BE2C (cell line): ENCODE data around the gene ARHGAP6.

Experiments used
- DNase-seq: peaks from one replicate; pipeline ENCODE4 v3.0.0-alpha.2; 2020
- H3K27me3 ChIP-seq: fragments of 250-450 bp; sonication (Bioruptor Pico); 2 replicates; pipeline ENCODE4 v1.5.1; 2020; ENCODE audit warnings: mild to moderate bottlenecking
- H3K36me3 ChIP-seq: fragments of 250-450 bp; sonication (Bioruptor Pico); 2 replicates; pipeline ENCODE4 v1.5.1; 2020; ENCODE audit warnings: mild to moderate bottlenecking
- H3K4me1 ChIP-seq: fragments of 250-450 bp; sonication (Bioruptor Pico); 2 replicates; pipeline ENCODE4 v1.5.1; 2020
- H3K4me3 ChIP-seq: 2 replicates; pipeline ENCODE4 v1.5.1; 2011; ENCODE audit warnings: low read depth, low read length
- H3K9me3 ChIP-seq: fragments of 250-450 bp; sonication (Bioruptor Pico); 2 replicates; pipeline ENCODE4 v1.5.1; 2020
- TF ChIP-seq, protein P1 (sequence below): IDR thresholded peaks from 2 replicates; pipeline ENCODE4 v1.5.1; 2012; ENCODE audit warnings: mild to moderate bottlenecking, low read depth, low read length

ARHGAP6 gene

DNA sequence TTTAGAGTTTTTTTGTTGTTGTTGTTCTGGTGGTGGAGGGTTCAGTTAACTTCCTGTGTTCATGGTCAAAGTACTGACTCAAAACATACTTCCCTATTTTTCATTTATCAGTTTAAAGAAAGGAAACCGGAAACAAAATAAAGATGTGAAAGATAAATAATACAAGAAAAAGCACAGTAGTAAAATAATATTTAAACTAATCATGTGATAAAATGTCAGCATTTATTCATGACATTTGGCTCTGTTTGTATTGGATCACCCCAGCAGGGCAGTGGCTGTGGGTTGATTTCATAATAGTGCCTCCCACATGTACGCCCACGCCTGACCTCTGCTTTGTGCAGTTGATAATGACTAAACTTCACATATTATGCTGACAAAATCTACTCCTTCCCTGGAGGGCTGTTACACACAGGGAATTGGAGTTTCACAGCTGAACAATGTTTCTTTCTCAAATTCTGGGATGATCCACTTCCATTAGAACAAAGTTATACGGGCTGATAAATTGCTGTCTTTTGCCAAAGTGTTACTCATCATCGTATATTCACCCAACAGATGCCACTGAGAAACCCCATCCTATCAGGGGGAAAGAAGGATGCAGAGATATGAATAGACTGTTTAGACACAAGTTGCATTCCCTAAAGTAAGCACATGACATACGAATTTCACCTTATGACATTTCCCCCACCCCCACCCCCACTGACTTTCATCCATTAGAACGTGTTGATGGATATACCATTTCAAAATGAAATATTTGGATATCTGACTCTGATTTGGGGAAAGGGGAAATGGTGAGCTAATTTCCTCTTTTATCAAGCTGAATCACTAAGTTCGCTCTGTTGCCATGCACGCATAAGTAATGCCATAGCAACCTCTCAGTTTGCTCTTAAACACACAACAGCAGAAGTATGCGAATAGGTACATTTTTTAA lies 324.2 kb downstream of the ARHGAP6 start:
- TF ChIP-seq, protein P1, sequence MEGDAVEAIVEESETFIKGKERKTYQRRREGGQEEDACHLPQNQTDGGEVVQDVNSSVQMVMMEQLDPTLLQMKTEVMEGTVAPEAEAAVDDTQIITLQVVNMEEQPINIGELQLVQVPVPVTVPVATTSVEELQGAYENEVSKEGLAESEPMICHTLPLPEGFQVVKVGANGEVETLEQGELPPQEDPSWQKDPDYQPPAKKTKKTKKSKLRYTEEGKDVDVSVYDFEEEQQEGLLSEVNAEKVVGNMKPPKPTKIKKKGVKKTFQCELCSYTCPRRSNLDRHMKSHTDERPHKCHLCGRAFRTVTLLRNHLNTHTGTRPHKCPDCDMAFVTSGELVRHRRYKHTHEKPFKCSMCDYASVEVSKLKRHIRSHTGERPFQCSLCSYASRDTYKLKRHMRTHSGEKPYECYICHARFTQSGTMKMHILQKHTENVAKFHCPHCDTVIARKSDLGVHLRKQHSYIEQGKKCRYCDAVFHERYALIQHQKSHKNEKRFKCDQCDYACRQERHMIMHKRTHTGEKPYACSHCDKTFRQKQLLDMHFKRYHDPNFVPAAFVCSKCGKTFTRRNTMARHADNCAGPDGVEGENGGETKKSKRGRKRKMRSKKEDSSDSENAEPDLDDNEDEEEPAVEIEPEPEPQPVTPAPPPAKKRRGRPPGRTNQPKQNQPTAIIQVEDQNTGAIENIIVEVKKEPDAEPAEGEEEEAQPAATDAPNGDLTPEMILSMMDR: no peak
- H3K4me1 ChIP-seq: no peaks in the 10 kb centered on the region
- H3K9me3 ChIP-seq: no peaks in the 10 kb centered on the region
- no peaks in the 10 kb centered on the region for H3K27me3 ChIP-seq
- no peaks in the 10 kb centered on the region for H3K36me3 ChIP-seq
- H3K4me3 ChIP-seq: no peak overlapping the region
- no peak for DNase-seq

DNA sequence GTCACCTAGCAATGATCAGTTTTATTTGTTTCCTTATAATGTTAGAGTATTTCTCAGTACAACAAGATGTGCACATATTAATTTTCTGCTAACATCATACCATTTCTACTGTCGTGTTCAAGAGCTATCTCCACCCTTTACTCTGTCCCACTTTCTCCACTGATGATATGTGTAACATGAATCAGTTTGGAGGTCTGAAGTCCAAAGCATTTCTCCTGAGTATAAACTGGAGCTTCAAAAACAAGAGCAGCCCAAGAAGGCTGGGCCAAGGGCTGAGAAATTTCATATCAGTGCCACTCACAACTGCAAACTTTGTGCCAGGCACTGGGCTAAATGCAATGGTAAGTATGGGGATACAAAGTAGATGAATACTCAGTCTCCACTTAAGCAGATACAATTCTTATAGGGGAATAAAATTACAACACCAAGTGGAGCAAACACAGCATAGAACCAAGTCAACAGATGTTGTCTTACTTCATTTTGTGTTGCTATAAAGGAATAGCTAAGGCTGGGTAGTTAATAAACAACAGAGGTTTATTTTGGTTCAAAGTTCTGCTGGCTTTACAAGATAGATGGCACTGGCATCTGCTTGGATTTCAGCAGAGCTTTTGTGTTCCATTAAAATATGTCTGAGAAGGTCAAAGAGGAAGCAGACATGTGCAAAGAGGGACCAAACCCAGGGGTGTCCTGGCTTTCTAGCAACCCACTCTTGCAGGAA lies 328.3 kb downstream of the ARHGAP6 start:
- H3K9me3 ChIP-seq: no peaks in the 10 kb centered on the region
- TF ChIP-seq, protein P1: no peak
- no peaks in the 10 kb centered on the region for H3K36me3 ChIP-seq
- no peaks in the 10 kb centered on the region for H3K27me3 ChIP-seq
- H3K4me3 ChIP-seq: no peak overlapping the region
- H3K4me1 ChIP-seq: no peaks in the 10 kb centered on the region
- no peak for DNase-seq

DNA sequence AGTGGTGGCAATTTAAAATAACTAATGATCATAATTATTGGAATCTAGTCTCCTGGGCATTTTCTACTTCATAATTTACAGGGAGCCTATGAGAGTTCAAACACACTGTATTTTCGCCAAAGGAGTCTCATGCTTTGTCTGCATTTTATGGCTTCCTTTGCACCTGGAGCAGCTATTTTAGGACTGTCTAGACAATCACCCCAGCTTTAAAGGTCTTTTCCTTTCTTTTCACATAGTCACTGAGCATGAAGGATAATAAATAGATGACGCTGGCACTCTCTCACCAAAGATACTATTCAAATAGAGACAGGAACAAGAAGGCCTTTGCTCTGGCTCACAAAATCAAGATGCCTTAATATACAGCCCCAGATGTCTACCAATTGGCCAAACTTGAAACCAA lies 329.5 kb downstream of the ARHGAP6 start:
- TF ChIP-seq, protein P1: no peak
- Histone ChIP-seq H3K36me3 (no peaks in the 10 kb centered on the region), H3K27me3 (no peaks in the 10 kb centered on the region), H3K9me3 (no peaks in the 10 kb centered on the region), H3K4me1 (no peaks in the 10 kb centered on the region), H3K4me3 (no peak overlapping the region)
- DNase-seq: no peak

DNA sequence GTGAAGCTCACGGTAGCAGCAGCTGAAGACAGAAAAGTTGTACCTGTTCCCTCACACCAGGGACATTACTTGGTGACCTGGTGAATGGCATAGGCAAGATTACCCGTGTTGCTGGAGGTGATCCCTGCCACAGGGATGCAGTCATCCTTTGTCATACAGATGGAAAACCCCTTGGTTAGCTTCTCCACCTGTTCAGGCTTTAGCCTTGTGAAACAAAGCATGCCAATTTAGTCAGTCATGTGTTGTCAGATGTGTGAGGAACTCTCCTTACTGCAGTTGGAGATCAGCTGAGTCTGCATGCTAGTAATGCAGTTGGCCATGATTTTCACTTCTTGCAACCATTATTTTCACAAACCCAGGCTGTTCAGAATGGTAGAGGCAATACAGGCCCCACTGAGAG lies 331.6 kb downstream of the ARHGAP6 start:
- H3K4me3 ChIP-seq: no peak overlapping the region
- H3K9me3 ChIP-seq: no peaks in the 10 kb centered on the region
- DNase-seq: no peak
- H3K4me1 ChIP-seq: no peaks in the 10 kb centered on the region
- no peaks in the 10 kb centered on the region for H3K27me3 ChIP-seq
- no peaks in the 10 kb centered on the region for H3K36me3 ChIP-seq
- TF ChIP-seq, protein P1: no peak

DNA sequence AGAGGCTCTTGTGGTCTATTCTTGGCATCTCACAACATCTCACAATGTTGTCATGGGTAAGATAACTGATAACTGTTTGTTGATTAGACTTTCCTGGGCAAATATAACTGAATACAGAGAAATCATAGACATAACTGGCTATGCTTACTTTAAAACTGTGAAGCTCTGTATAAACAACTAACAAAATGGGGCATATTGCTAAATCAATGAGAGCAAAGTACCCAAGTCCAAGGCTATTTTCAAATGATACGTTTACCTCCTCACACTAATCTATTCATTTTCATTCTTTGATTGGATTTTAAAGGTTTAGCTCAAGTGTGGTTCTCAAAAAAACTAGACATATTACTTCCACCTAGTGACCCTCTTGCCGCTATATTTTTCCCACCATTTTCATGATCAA lies 333.9 kb downstream of the ARHGAP6 start:
- no peaks in the 10 kb centered on the region for H3K9me3 ChIP-seq
- H3K4me3 ChIP-seq: no peak overlapping the region
- no peaks in the 10 kb centered on the region for H3K27me3 ChIP-seq
- no peak for DNase-seq
- H3K4me1 ChIP-seq: no peaks in the 10 kb centered on the region
- H3K36me3 ChIP-seq: no peaks in the 10 kb centered on the region
- TF ChIP-seq, protein P1: no peak

DNA sequence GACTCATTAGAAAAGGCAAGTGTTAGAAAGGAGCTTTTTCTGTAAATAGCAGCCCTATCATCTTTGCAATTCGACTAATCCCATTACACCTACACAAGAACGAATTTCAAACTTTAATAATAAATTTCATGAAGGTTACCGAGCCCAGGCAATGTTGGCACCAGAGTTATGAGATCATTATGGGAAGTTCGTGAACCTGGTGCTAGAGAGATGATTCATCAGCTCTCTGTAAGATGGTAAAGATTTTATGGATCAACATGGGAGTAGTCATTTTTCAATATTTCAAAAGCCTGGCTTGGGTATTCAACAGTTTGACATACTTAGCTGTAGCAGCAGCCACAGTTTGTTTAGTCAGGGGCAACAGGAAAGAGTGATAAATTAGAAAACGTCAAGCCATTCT lies 336.7 kb downstream of the ARHGAP6 start:
- H3K9me3 ChIP-seq: no peaks in the 10 kb centered on the region
- no peaks in the 10 kb centered on the region for H3K27me3 ChIP-seq
- H3K4me3 ChIP-seq: no peak overlapping the region
- no peaks in the 10 kb centered on the region for H3K4me1 ChIP-seq
- TF ChIP-seq, protein P1: no peak
- no peaks in the 10 kb centered on the region for H3K36me3 ChIP-seq
- DNase-seq: no peak
